Neural cell (in vitro differentiated cells): ENCODE measurements around the gene SNAPC2.

ENCODE experiments used
- CTCF ChIP-seq: fragments of 450-650 bp; IDR thresholded peaks from 2 replicates; pipeline ENCODE4 v1.5.1; 2014; ENCODE audit warnings: antibody characterized with exemption, mild to moderate bottlenecking, moderate library complexity; ENCODE audit not compliant: poor library complexity, severe bottlenecking
- EP300 ChIP-seq: fragments of 450-650 bp; conservative IDR thresholded peaks from 2 replicates; pipeline ENCODE4 v1.6.1; 2014; ENCODE audit warnings: antibody characterized with exemption, mild to moderate bottlenecking, moderate library complexity; ENCODE audit not compliant: poor library complexity, severe bottlenecking
- TAF1 ChIP-seq: IDR thresholded peaks from 2 replicates; pipeline ENCODE4 v1.6.1; 2012; ENCODE audit warnings: low read depth

- TF ChIP-seq CTCF = no peak
- no peak for TF ChIP-seq EP300
- TF ChIP-seq TAF1 = no peak
Measured at GRCh38 chr19:7888145-7888825, 31.9 kb upstream of the SNAPC2 start, which contains the start of gene LRRC8E.
